ENCODE measurements around the gene HDLBP. TPM values are rescaled to one million over a fixed set of nuclear protein-coding genes. Genes with fewer than 3 reads are reported as not detected.

HDLBP gene
- total RNA-seq, 5 donors from 2014 or later (not counting 1 experiment from before 2014, with no cell fraction given): 130 to 184 (median 148) TPM

DNA sequence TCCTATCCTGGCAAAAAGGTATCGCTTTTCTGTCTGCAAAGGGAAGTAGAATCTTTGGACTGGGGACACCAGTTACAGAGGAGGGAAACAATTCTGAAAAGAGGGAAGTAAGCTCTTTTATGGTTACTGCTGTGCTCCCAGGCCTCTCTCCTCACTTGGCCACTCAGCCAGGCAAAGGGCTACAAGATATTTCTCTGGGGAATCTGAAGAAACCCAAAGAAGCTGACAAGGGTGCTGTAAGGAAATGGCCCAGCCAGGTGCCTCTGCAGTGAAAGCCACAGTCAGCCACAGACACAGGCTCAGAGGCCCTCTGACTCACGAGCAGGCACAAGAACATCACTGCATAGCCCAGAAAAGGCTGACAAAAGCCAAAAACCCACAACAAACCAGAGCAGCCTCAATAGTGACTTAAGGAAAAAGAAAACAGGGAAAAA lies 5.8 kb downstream of the HDLBP start:
- CTCF ChIA-PET: no interaction called here
- Histone ChIP-seq H3K36me3 (ENCODE audit: control insufficient read depth in 2 of 2, extremely low read depth in 1 of 2, insufficient read depth in 1 of 2, low read length in 1 of 2) (no peaks in the 10 kb centered on the region), H3K4me1 (ENCODE audit: control insufficient read depth in 1 of 2, extremely low read depth in 1 of 2, insufficient read depth in 2 of 2, low read length in 2 of 2) (peaks cover 50 to 54% of the 10 kb centered on the region in 2 experiments), H3K27me3 (replicated peaks in 1 of 2; ENCODE audit: control insufficient read depth in 2 of 2, extremely low read depth in 1 of 2, insufficient read depth in 2 of 2, low read length in 1 of 2) (no peaks in the 10 kb centered on the region), H3K27ac (ENCODE audit: low read length) (peak overlapping the region; percentile 56), H3K4me3 (ENCODE audit: control insufficient read depth in 1 of 2, extremely low read depth in 1 of 2, low read length in 1 of 2) (peak overlapping the region in 1 of 2 donors; percentile 6), H3K9me3 (no peaks in the 10 kb centered on the region)
- POLR2A ChIA-PET: no interaction called here
- peak; percentile 97 to 99 (median 98) for ATAC-seq (replicated peaks in 1 of 4)
- DNase-seq: peak; percentile 14 to 76 (median 55)
- Mint-ChIP-seq H3K9me3 (no peaks in the 10 kb centered on the region), H3K4me3 (peak overlapping the region; percentile 52 to 56 (median 55)), H3K27ac (peak overlapping the region; percentile 94), H3K4me1 (peaks cover 67 to 88% (median 80%) of the 10 kb centered on the region in 3 donors), H3K27me3 (no peaks in the 10 kb centered on the region), H3K36me3 (no peaks in the 10 kb centered on the region)
- WGBS (ENCODE audit: insufficient coverage): no CpG with 5 or more reads among the region's 2 CpGs

GRCh38 chr2:241308832-241309500 lies 6.5 kb downstream of the HDLBP start:
- H3K27ac ChIP-seq (ENCODE audit: low read length): peak overlapping the region; percentile 56
- Mint-ChIP-seq H3K36me3 (no peaks in the 10 kb centered on the region), H3K27ac (peak overlapping the region; percentile 94), H3K4me1 (peaks cover 70 to 88% (median 81%) of the 10 kb centered on the region in 3 donors), H3K4me3 (peak overlapping the region in 1 of 3 donors; percentile 55), H3K9me3 (no peaks in the 10 kb centered on the region), H3K27me3 (no peaks in the 10 kb centered on the region)
- H3K36me3 ChIP-seq (ENCODE audit: control insufficient read depth in 2 of 2, extremely low read depth in 1 of 2, insufficient read depth in 1 of 2, low read length in 1 of 2): no peaks in the 10 kb centered on the region
- no peak overlapping the region for H3K4me3 ChIP-seq (ENCODE audit: control insufficient read depth in 1 of 2, extremely low read depth in 1 of 2, low read length in 1 of 2)
- peaks cover 45 to 54% of the 10 kb centered on the region in 2 experiments for H3K4me1 ChIP-seq (ENCODE audit: control insufficient read depth in 1 of 2, extremely low read depth in 1 of 2, insufficient read depth in 2 of 2, low read length in 2 of 2)
- H3K27me3 ChIP-seq (replicated peaks in 1 of 2; ENCODE audit: control insufficient read depth in 2 of 2, extremely low read depth in 1 of 2, insufficient read depth in 2 of 2, low read length in 1 of 2): no peaks in the 10 kb centered on the region
- DNase-seq (no peak), ATAC-seq (replicated peaks in 1 of 4) (no peak)
- ChIA-PET POLR2A (no interaction called here), CTCF (no interaction called here)
- WGBS (ENCODE audit: insufficient coverage): 90% methylated on average over 14 of the region's 18 CpGs
- H3K9me3 ChIP-seq: no peaks in the 10 kb centered on the region

GRCh38 chr2:241308267-241308666 lies 7.2 kb downstream of the HDLBP start:
- Histone ChIP-seq H3K4me3 (ENCODE audit: control insufficient read depth in 1 of 2, extremely low read depth in 1 of 2, low read length in 1 of 2) (no peak overlapping the region), H3K4me1 (ENCODE audit: control insufficient read depth in 1 of 2, extremely low read depth in 1 of 2, insufficient read depth in 2 of 2, low read length in 2 of 2) (peaks cover 40 to 53% of the 10 kb centered on the region in 2 experiments), H3K36me3 (ENCODE audit: control insufficient read depth in 2 of 2, extremely low read depth in 1 of 2, insufficient read depth in 1 of 2, low read length in 1 of 2) (no peaks in the 10 kb centered on the region), H3K27me3 (replicated peaks in 1 of 2; ENCODE audit: control insufficient read depth in 2 of 2, extremely low read depth in 1 of 2, insufficient read depth in 2 of 2, low read length in 1 of 2) (no peaks in the 10 kb centered on the region), H3K27ac (ENCODE audit: low read length) (no peak overlapping the region), H3K9me3 (no peaks in the 10 kb centered on the region)
- DNase-seq (no peak), ATAC-seq (replicated peaks in 1 of 4) (no peak)
- Mint-ChIP-seq H3K9me3 (no peaks in the 10 kb centered on the region), H3K27me3 (no peaks in the 10 kb centered on the region), H3K4me3 (no peak overlapping the region), H3K36me3 (no peaks in the 10 kb centered on the region), H3K4me1 (peaks cover 72 to 89% (median 80%) of the 10 kb centered on the region in 3 donors), H3K27ac (peak overlapping the region; percentile 94)
- WGBS (ENCODE audit: insufficient coverage): no CpG with 5 or more reads among the region's 5 CpGs
- POLR2A ChIA-PET: no interaction called here
- CTCF ChIA-PET: interaction anchor here in 1 of 2 donors (0.6 kb wide), 1 partner anchor 283 kb away, joined by 3 read pairs; no protein-coding TSS in a partner anchor

GRCh38 chr2:241307055-241307454 lies 8.4 kb downstream of the HDLBP start:
- Mint-ChIP-seq H3K36me3 (no peaks in the 10 kb centered on the region), H3K4me3 (no peak overlapping the region)

GRCh38 chr2:241304039-241304670 lies 11.3 kb downstream of the HDLBP start:
- Histone ChIP-seq H3K9me3 (no peaks in the 10 kb centered on the region), H3K27me3 (replicated peaks in 1 of 2; ENCODE audit: control insufficient read depth in 2 of 2, extremely low read depth in 1 of 2, insufficient read depth in 2 of 2, low read length in 1 of 2) (no peaks in the 10 kb centered on the region), H3K27ac (ENCODE audit: low read length) (no peak overlapping the region), H3K36me3 (ENCODE audit: control insufficient read depth in 2 of 2, extremely low read depth in 1 of 2, insufficient read depth in 1 of 2, low read length in 1 of 2) (peaks cover 0 to 2% of the 10 kb centered on the region in 2 donors), H3K4me3 (ENCODE audit: control insufficient read depth in 1 of 2, extremely low read depth in 1 of 2, low read length in 1 of 2) (no peak overlapping the region), H3K4me1 (ENCODE audit: control insufficient read depth in 1 of 2, extremely low read depth in 1 of 2, insufficient read depth in 2 of 2, low read length in 2 of 2) (peaks cover 24 to 61% of the 10 kb centered on the region in 2 experiments)
- DNase-seq (no peak), ATAC-seq (replicated peaks in 1 of 4) (no peak)
- ChIA-PET CTCF (no interaction called here), POLR2A (interaction anchor here in 1 of 2 donors (0.7 kb wide), 2 partner anchors 39 to 287 kb away, joined by 3 read pairs; no protein-coding TSS in a partner anchor)
- WGBS (ENCODE audit: insufficient coverage): 94% methylated on average over 2 of the region's 5 CpGs
- H3K27ac Mint-ChIP-seq: peak overlapping the region in 1 of 2 donors; percentile 23
- no peak overlapping the region for H3K4me3 Mint-ChIP-seq
- no peaks in the 10 kb centered on the region for H3K27me3 Mint-ChIP-seq
- no peaks in the 10 kb centered on the region for H3K36me3 Mint-ChIP-seq
- H3K9me3 Mint-ChIP-seq: no peaks in the 10 kb centered on the region
- H3K4me1 Mint-ChIP-seq: peaks cover 61 to 72% (median 72%) of the 10 kb centered on the region in 3 donors

More at GRCh38 chr2:241307055-241307454, 8.4 kb downstream of the HDLBP start:
- Mint-ChIP-seq H3K27me3 (no peaks in the 10 kb centered on the region), H3K9me3 (no peaks in the 10 kb centered on the region), H3K27ac (no peak overlapping the region), H3K4me1 (peaks cover 72 to 87% (median 81%) of the 10 kb centered on the region in 3 donors)
- ChIA-PET POLR2A (no interaction called here), CTCF (no interaction called here)
- WGBS (ENCODE audit: insufficient coverage): no CpG with 5 or more reads among the region's 6 CpGs
- ATAC-seq (replicated peaks in 1 of 4): no peak
- H3K27ac ChIP-seq (ENCODE audit: low read length): no peak overlapping the region
- H3K36me3 ChIP-seq (ENCODE audit: control insufficient read depth in 2 of 2, extremely low read depth in 1 of 2, insufficient read depth in 1 of 2, low read length in 1 of 2): peaks cover 0 to 2% of the 10 kb centered on the region in 2 donors
- peaks cover 31 to 59% of the 10 kb centered on the region in 2 experiments for H3K4me1 ChIP-seq (ENCODE audit: control insufficient read depth in 1 of 2, extremely low read depth in 1 of 2, insufficient read depth in 2 of 2, low read length in 2 of 2)
- no peaks in the 10 kb centered on the region for H3K27me3 ChIP-seq (replicated peaks in 1 of 2; ENCODE audit: control insufficient read depth in 2 of 2, extremely low read depth in 1 of 2, insufficient read depth in 2 of 2, low read length in 1 of 2)
- DNase-seq: no peak
- H3K9me3 ChIP-seq: no peaks in the 10 kb centered on the region
- no peak overlapping the region for H3K4me3 ChIP-seq (ENCODE audit: control insufficient read depth in 1 of 2, extremely low read depth in 1 of 2, low read length in 1 of 2)

GRCh38 chr2:241302759-241303651 lies 12.5 kb downstream of the HDLBP start:
- 84% methylated on average over 11 of the region's 13 CpGs for WGBS (ENCODE audit: insufficient coverage)
- Mint-ChIP-seq H3K27me3 (no peaks in the 10 kb centered on the region), H3K27ac (peak overlapping the region in 1 of 2 donors; percentile 56), H3K9me3 (no peaks in the 10 kb centered on the region), H3K4me1 (peaks cover 60 to 70% (median 69%) of the 10 kb centered on the region in 3 donors), H3K36me3 (no peaks in the 10 kb centered on the region), H3K4me3 (no peak overlapping the region)
- H3K27me3 ChIP-seq (replicated peaks in 1 of 2; ENCODE audit: control insufficient read depth in 2 of 2, extremely low read depth in 1 of 2, insufficient read depth in 2 of 2, low read length in 1 of 2): no peaks in the 10 kb centered on the region
- peaks cover 23 to 65% of the 10 kb centered on the region in 2 experiments for H3K4me1 ChIP-seq (ENCODE audit: control insufficient read depth in 1 of 2, extremely low read depth in 1 of 2, insufficient read depth in 2 of 2, low read length in 2 of 2)
- H3K27ac ChIP-seq (ENCODE audit: low read length): no peak overlapping the region
- CTCF ChIA-PET: no interaction called here
- ATAC-seq (replicated peaks in 1 of 4) (no peak), DNase-seq (no peak)
- POLR2A ChIA-PET: no interaction called here
- H3K9me3 ChIP-seq: no peaks in the 10 kb centered on the region
- no peak overlapping the region for H3K4me3 ChIP-seq (ENCODE audit: control insufficient read depth in 1 of 2, extremely low read depth in 1 of 2, low read length in 1 of 2)
- peaks cover 0 to 2% of the 10 kb centered on the region in 2 donors for H3K36me3 ChIP-seq (ENCODE audit: control insufficient read depth in 2 of 2, extremely low read depth in 1 of 2, insufficient read depth in 1 of 2, low read length in 1 of 2)
